ENCODE measurements around the gene GREB1.

GRCh38 chr2:11542275-11542819 is 8.5 kb downstream of the GREB1 start:
- TF ChIP-seq CEBPB (IDR thresholded peaks at IDR 0.05) (no peak), ZBTB7A (IDR thresholded peaks at IDR 0.05; ENCODE audit: low read depth) (no peak), TAF1 (IDR thresholded peaks at IDR 0.05; ENCODE audit: low read depth) (no peak), REST (IDR thresholded peaks at IDR 0.05; ENCODE audit: low read depth) (no peak), MAX (IDR thresholded peaks at IDR 0.05) (no peak), CREB1 (IDR thresholded peaks at IDR 0.05; ENCODE audit: low read depth) (no peak)
